Activated T-cell treated with anti-CD3 and anti-CD28 coated beads, Interleukin-2, amount 50 U/mL, for 1 hour (primary cell): ENCODE results near the gene PRICKLE4.

Source experiments
- DNase-seq: peaks from one replicate; pipeline ENCODE4 v3.0.0-alpha.2; 2020

PRICKLE4 gene, protein sequence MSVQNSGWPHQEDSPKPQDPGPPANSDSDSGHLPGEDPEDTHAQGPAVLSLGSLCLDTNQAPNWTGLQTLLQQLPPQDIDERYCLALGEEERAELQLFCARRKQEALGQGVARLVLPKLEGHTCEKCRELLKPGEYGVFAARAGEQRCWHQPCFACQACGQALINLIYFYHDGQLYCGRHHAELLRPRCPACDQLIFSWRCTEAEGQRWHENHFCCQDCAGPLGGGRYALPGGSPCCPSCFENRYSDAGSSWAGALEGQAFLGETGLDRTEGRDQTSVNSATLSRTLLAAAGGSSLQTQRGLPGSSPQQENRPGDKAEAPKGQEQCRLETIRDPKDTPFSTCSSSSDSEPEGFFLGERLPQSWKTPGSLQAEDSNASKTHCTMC

DNA sequence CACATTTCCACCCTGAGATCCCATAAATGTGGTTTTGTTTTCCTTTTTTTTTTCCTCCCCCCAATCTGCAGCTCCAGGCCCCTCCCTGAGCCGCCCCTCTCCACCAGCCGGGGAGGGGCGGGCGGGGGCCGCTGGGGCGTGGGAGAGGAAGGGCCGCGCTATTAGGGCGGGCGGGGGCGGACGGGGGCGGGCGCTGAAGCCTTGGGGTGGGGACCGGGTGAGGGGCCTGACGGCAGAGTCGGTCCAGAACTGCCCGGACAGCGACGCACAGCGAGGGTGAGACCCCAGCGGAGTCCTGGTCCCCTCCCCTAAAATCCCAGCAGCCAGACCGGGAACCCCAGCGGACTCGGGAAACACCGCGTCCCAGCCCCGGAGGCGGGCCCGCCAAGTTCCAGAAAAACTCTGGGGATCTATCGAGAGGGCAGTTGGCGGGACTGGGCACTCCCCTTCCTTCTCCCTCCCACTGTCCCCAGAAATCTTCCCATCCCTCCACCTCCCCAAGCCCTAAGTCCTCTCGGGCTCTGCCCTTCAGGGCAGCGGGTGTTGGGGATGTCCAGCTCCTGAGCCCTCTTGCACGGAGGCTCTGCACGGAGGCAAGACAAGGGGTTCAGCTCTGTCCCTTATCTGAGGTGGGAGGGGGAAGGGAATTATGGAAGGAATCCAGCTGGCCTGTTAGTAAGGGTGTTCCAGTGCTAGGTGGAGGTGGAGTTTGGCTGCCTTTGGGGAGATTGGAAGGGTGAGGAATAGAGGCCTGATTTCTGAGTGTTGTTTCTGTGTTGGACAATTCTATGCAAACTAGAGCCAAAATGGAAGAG lies at the start of gene PRICKLE4:
TSS of gene PRICKLE4 (plus strand) at position 232 of the 815 bp plus-strand sequence. CDS start 2,692 bp downstream, outside the sequence.
- no peak for DNase-seq

DNA sequence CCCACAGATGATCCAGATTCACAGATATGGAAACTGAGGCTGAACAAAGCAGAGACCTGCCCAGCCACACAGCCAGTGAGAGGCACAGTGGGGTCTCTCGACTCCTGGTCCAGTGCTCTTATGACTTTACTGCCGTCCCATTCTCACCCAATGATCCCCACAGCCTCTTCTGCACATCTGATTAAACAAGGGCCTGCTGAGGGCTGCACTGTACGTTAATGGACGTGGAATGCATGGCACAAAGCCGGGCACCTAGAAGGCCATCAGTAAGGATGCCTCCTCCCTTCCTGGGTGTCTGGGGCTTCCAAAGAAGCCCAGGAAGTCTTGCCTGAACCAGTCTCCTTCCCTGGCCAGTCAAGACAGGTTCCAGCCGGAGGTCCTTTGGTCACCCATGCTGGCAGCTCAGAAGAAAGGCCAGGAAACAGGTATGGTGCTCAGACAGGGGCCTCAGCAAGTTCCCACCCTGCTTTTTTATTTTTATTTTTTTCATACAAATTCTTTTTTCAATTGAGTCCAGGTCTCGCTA lies 49.0 kb upstream of the PRICKLE4 start:
- DNase-seq = no peak

DNA sequence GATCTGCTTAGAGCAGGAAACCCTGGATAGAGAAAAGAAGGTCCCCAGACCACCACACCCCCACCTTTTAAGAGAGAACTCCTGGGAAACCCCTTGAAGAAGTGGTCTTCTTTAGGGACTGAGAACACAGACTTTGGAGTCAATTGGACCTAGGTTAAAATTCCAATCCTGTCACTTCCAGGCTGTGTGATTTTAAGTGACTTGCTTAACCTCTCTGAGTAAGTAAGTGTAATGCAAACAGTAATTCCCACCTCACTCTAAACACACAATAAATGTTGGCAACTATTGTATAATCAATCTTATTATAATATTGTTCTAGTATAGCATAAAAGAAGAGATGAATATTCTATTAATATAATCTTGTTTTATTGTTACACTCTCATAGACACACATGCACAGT lies 48.4 kb upstream of the PRICKLE4 start:
- no peak for DNase-seq

DNA sequence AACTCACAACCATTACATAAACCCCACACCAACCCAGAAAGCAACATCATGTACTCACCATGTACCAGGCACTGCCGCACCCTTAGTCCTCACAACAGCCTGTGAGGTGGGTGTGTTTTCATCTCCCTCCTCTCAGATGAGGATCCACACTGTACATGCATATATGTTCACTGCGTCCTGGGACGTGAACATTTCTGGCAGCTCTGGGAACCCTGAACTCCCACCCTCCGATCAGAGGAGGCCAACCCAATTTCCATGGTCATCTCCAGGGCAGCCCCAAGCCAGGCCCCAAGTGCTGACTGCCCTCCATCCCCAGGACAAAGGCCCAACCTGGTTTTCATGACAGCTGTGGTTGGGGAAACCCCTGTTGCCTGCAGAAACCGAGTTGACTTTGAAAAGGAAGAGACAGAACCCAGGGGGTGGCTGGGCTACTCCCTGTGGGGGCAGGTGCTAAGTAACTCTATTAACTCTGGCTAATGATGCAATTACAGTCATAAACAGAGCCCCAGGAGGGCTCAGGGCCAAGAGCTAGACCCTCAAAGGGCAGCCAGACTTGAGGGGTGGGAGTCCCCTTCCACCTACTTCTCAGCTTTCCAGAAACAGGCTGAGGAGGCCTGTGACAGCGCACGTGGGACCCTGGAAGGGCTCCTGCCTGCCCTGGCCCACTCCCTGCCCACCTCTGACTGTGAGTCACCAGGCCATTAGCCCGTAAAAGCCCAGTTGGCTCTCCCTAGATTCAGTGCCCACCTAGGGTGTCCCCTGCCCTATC lies 47.8 kb upstream of the PRICKLE4 start:
- peak; percentile 57 for DNase-seq

GRCh38 chr6:41733360-41733706 lies 47.2 kb upstream of the PRICKLE4 start:
- DNase-seq = no peak

DNA sequence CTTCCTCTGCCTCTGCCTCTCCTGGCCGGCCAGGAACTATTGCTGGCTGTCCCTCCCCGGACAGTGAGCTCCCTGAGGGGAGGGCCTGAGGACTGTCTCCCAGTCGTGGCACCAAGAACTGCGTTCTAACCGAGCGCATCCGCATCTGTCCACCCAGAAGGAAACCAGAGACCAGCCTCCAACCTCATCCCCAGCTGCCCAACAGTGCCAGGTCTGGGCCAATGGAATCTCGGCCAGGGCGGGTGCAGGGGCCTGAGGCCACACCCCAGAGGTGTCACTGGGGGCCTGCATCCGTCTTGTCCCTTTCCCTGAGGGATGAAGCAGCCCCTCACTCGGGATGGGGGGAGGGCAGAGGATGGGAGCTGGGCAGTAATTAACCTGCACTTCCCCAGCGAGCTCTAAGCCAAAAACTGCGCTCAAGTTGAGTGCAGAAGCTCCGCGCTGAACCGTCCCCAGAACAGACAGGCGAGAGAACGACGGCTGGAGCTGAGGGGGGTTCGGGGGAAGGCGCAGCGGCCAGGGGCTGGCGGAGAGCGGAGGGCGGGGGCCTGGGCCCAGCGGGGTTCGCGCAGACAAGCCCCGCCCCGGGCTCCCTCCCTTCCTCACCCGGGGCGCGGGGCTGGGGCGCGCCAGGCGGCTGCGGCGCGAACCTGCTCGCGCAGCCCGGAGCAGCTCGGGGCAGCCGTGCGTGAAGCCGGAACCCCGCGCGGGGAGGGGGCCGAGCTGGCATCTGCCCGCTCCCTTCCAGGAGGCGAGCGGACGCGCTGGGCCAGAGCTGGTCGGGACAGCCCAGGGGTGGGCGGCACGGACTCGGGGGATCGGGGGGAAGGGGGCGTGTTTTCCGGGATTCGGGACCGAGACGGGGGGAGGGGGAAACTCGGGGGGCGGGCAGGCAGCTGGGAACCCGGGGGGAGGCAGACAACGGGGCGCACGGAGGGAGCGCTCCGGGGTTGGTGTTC lies 46.6 kb upstream of the PRICKLE4 start:
- DNase-seq = peak; percentile 74

DNA sequence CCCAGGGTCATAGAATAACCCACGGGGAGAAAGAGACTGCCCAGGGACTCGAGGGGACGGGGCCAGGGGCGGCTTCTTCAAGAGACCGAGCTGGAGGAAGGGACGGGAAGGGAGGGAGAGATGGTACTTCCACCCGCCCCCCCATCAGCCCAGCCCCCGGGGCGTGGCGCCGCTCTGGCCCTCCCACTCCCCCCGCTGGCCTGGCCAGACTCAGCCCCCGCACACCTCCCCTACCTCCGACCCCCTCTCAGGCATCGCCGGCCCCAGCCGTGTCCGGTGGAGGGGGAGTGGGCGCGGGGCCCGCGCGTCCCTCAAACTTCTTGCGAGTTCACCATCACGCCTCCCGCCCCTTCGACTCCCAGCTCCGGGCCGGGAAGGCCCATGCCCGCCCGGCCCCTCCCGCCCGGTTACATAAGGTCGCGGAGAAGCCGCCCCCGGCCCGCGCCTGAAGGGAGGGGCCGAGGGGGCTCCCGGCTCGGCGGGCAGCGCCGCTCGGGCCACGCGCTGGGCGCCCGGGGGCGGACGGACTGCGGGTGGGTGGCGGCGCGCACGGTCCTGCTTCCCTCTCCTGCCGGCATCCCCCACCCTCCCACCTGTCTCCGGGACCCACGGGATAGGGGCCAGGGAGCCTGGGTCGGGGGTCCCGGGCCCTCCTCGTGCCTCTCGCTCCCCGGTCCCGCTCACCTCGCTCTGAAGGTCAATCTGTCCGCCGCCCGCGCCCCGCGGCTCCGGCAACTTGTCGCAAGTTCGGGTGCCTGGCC lies 45.7 kb upstream of the PRICKLE4 start:
- DNase-seq = peak; percentile 77

DNA sequence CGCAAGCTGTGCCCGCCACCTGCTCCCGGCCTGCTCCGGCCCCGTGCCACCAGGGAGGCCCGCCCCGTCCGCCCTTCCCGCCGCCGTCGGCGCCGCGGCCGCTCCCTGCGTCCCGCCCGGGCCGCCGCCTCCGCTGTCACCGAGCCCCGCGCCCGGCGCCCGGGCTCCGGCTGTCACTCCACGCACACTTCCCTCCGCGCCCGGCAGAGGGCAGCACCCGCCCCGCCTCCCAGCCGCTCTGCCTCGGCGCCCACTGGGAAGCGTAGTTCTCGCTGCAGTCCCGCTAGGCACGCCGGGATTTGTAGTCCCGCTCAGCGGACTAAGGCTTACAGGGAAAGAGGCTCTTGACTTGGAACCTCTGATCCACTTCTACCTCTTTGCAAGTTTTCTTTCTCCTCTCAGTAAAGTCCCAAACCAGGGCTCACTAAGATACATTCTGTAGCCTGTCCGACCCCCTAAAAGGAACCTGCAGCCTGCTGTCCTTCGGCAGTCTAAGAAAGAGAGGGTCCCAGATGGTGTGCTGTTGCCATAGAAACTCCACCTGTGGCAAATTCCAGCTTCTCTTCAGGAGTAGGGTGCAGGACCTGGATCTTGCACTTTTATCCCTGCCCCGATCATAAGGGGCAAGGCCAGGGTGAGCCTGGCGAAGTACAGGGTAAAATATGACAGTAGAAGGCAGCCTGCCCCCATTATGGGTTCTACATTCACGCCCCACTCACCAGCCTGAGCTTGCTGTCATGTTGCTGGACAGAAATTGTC lies 45.0 kb upstream of the PRICKLE4 start, which contains the start of gene TFEB:
TSS of gene TFEB (minus strand) at position 182 of the 759 bp plus-strand sequence. CDS start 44,395 bp downstream, outside the sequence.
- peak; percentile 97 for DNase-seq

- DNase-seq = no peak
Measured at GRCh38 chr6:41736186-41736733, 44.3 kb upstream of the PRICKLE4 start.

DNA sequence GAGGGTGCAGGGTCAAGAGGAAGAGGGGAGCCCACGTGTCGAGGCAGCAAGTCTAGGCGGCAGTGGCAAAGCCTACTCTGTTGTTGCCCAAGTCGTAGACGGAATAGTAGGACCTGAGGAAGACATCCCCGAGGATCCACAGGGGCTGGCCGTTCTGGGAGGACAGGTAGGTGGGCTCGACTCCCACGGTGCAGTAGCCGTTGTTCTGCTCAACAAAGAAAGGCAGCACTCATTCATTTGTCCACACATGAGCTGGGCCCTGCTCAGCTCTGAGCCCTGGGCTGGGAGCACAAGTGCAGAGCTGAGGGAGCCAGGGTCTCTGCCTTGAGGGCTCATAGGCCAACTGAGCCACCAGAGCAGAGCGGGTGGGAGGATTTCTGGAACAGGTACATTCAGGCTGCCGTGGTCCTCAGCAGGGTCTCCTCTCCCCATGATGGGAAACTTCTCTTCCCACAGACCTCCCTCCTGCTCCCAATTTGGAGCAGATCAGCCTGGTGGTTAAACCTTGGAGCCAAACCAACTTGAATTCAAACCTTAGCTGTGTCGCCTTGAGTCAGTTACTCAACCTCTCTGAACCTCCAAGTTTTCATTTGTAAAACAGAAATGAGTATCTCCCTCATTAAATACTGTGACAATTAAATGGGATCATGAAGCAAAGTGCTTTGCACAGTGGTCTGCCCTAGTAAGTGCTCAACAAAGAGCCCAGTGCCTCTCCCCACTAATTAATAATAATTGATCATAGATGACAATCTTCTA lies 43.6 kb upstream of the PRICKLE4 start:
- no peak for DNase-seq

- DNase-seq = no peak
Measured at GRCh38 chr6:41737591-41738130, 42.9 kb upstream of the PRICKLE4 start.

GRCh38 chr6:41739041-41739440 lies 41.5 kb upstream of the PRICKLE4 start:
- no peak for DNase-seq

GRCh38 chr6:41740366-41741162 lies 40.0 kb upstream of the PRICKLE4 start:
- no peak for DNase-seq

- DNase-seq = no peak
Measured at GRCh38 chr6:41741625-41742490, 38.7 kb upstream of the PRICKLE4 start.

DNA sequence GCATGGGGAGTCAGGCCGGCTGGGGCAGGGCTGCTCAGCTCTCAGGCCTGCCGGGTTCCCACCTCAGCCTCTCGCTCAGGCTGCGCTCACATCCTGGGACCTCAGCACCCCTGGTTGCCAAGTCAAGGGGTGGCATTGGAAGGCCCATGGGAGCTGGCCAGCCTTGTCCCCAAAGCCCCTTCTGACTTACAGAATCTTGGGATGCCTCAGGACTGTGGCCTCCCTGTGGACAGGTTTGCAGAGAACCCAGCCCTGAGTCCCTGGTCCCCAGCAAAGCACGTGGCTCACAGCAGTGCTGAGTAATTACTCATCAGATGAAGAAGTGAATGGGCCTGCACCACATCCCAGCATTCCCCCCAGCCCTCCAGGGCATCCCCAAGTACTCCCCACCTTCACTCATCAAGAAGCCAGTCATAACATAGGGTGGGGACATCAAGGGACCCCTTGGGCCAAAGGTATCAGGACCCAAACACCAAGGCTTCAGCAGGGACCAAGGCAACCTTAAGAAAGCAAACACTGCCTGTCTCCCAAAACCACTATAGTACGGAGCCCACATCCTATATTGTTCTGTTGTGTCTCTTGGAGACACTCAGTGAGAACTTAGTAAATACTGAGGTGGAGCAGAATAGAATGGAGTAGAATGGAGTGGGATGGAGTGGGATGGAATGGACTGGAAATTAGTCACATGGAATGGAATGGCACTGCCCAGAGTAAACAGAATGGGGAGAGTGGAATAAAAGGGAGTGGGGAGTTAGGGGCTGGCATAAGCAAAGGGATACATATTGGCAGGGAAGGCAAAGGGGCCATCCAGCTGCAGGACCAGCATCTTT lies 37.0 kb upstream of the PRICKLE4 start:
- no peak for DNase-seq

GRCh38 chr6:41744236-41744787 lies 36.3 kb upstream of the PRICKLE4 start:
- no peak for DNase-seq
